ENCODE measurements around the gene ADCY9.
"Not testable (repeated sequence)": the region's sequence is repeated elsewhere in the genome, so short reads cannot be mapped to it uniquely, and the experiment has no call there.

Gene ADCY9

GRCh38 chr16:4073150-4073549 lies 43.1 kb downstream of the ADCY9 start:
- not testable (repeated sequence) for H3K4me1 ChIP-seq (ENCODE audit: control insufficient read depth, insufficient read depth, low read length); H3K36me3 ChIP-seq (ENCODE audit: control insufficient read depth, insufficient read depth, low read length); H3K9ac ChIP-seq (ENCODE audit: low read depth, low read length)

GRCh38 chr16:4071686-4072561 lies 44.3 kb downstream of the ADCY9 start:
- Histone ChIP-seq H3K4me3 (ENCODE audit: low read depth, low read length) (no peak overlapping the region), H3K9me3 (ENCODE audit: control insufficient read depth, insufficient read depth, low read length) (no peaks in the 10 kb centered on the region), H3K9ac (ENCODE audit: low read depth, low read length) (no peak overlapping the region), H3K27me3 (ENCODE audit: control insufficient read depth, insufficient read depth, low read length) (no peaks in the 10 kb centered on the region), H3K4me1 (ENCODE audit: control insufficient read depth, insufficient read depth, low read length) (no peaks in the 10 kb centered on the region), H3K36me3 (ENCODE audit: control insufficient read depth, insufficient read depth, low read length) (no peaks in the 10 kb centered on the region)

More at GRCh38 chr16:4073150-4073549, 43.1 kb downstream of the ADCY9 start:
- H3K9me3 ChIP-seq (ENCODE audit: control insufficient read depth, insufficient read depth, low read length); H3K27me3 ChIP-seq (ENCODE audit: control insufficient read depth, insufficient read depth, low read length); H3K4me3 ChIP-seq (ENCODE audit: low read depth, low read length): not testable (repeated sequence)

GRCh38 chr16:4070936-4071335 lies 45.3 kb downstream of the ADCY9 start:
- H3K9me3 ChIP-seq (ENCODE audit: control insufficient read depth, insufficient read depth, low read length) = no peaks in the 10 kb centered on the region
- H3K4me1 ChIP-seq (ENCODE audit: control insufficient read depth, insufficient read depth, low read length) = no peaks in the 10 kb centered on the region
- no peaks in the 10 kb centered on the region for H3K36me3 ChIP-seq (ENCODE audit: control insufficient read depth, insufficient read depth, low read length)
- no peaks in the 10 kb centered on the region for H3K27me3 ChIP-seq (ENCODE audit: control insufficient read depth, insufficient read depth, low read length)
- H3K4me3 ChIP-seq (ENCODE audit: low read depth, low read length) = no peak overlapping the region
- H3K9ac ChIP-seq (ENCODE audit: low read depth, low read length) = no peak overlapping the region

- no peak overlapping the region for H3K4me3 ChIP-seq (ENCODE audit: low read depth, low read length)
These were observed 48.8 kb downstream of the ADCY9 start for GRCh38 chr16:4067262-4068001.

GRCh38 chr16:4064950-4065352 lies 51.3 kb downstream of the ADCY9 start:
- Histone ChIP-seq H3K36me3 (ENCODE audit: control insufficient read depth, insufficient read depth, low read length) (no peaks in the 10 kb centered on the region), H3K27me3 (ENCODE audit: control insufficient read depth, insufficient read depth, low read length) (no peaks in the 10 kb centered on the region), H3K9ac (ENCODE audit: low read depth, low read length) (no peak overlapping the region), H3K4me1 (ENCODE audit: control insufficient read depth, insufficient read depth, low read length) (no peaks in the 10 kb centered on the region), H3K9me3 (ENCODE audit: control insufficient read depth, insufficient read depth, low read length) (no peaks in the 10 kb centered on the region), H3K4me3 (ENCODE audit: low read depth, low read length) (no peak overlapping the region)

More at GRCh38 chr16:4067262-4068001, 48.8 kb downstream of the ADCY9 start:
- Histone ChIP-seq H3K4me1 (ENCODE audit: control insufficient read depth, insufficient read depth, low read length) (no peaks in the 10 kb centered on the region), H3K9ac (ENCODE audit: low read depth, low read length) (no peak overlapping the region), H3K36me3 (ENCODE audit: control insufficient read depth, insufficient read depth, low read length) (no peaks in the 10 kb centered on the region), H3K27me3 (ENCODE audit: control insufficient read depth, insufficient read depth, low read length) (no peaks in the 10 kb centered on the region), H3K9me3 (ENCODE audit: control insufficient read depth, insufficient read depth, low read length) (no peaks in the 10 kb centered on the region)

GRCh38 chr16:4062212-4062802 lies 53.9 kb downstream of the ADCY9 start:
- no peak overlapping the region for H3K9ac ChIP-seq (ENCODE audit: low read depth, low read length)
- no peaks in the 10 kb centered on the region for H3K4me1 ChIP-seq (ENCODE audit: control insufficient read depth, insufficient read depth, low read length)
- H3K9me3 ChIP-seq (ENCODE audit: control insufficient read depth, insufficient read depth, low read length) = no peaks in the 10 kb centered on the region
- no peaks in the 10 kb centered on the region for H3K27me3 ChIP-seq (ENCODE audit: control insufficient read depth, insufficient read depth, low read length)
- H3K4me3 ChIP-seq (ENCODE audit: low read depth, low read length) = no peak overlapping the region
- H3K36me3 ChIP-seq (ENCODE audit: control insufficient read depth, insufficient read depth, low read length) = no peaks in the 10 kb centered on the region

- Histone ChIP-seq H3K9ac (ENCODE audit: low read depth, low read length) (no peak overlapping the region), H3K36me3 (ENCODE audit: control insufficient read depth, insufficient read depth, low read length) (no peaks in the 10 kb centered on the region), H3K9me3 (ENCODE audit: control insufficient read depth, insufficient read depth, low read length) (no peaks in the 10 kb centered on the region), H3K4me1 (ENCODE audit: control insufficient read depth, insufficient read depth, low read length) (no peaks in the 10 kb centered on the region), H3K4me3 (ENCODE audit: low read depth, low read length) (no peak overlapping the region), H3K27me3 (ENCODE audit: control insufficient read depth, insufficient read depth, low read length) (no peaks in the 10 kb centered on the region)
These were observed 55.4 kb downstream of the ADCY9 start for GRCh38 chr16:4060823-4061222.

- Histone ChIP-seq H3K4me3 (ENCODE audit: low read depth, low read length) (no peak overlapping the region), H3K4me1 (ENCODE audit: control insufficient read depth, insufficient read depth, low read length) (no peaks in the 10 kb centered on the region), H3K27me3 (ENCODE audit: control insufficient read depth, insufficient read depth, low read length) (no peaks in the 10 kb centered on the region), H3K9me3 (ENCODE audit: control insufficient read depth, insufficient read depth, low read length) (no peaks in the 10 kb centered on the region), H3K9ac (ENCODE audit: low read depth, low read length) (no peak overlapping the region), H3K36me3 (ENCODE audit: control insufficient read depth, insufficient read depth, low read length) (no peaks in the 10 kb centered on the region)
These were observed 56.2 kb downstream of the ADCY9 start for GRCh38 chr16:4060009-4060408.

GRCh38 chr16:4058386-4058785 lies 57.9 kb downstream of the ADCY9 start:
- H3K36me3 ChIP-seq (ENCODE audit: control insufficient read depth, insufficient read depth, low read length) = no peaks in the 10 kb centered on the region
- no peaks in the 10 kb centered on the region for H3K27me3 ChIP-seq (ENCODE audit: control insufficient read depth, insufficient read depth, low read length)
- no peaks in the 10 kb centered on the region for H3K4me1 ChIP-seq (ENCODE audit: control insufficient read depth, insufficient read depth, low read length)
- no peak overlapping the region for H3K9ac ChIP-seq (ENCODE audit: low read depth, low read length)
- H3K9me3 ChIP-seq (ENCODE audit: control insufficient read depth, insufficient read depth, low read length) = no peaks in the 10 kb centered on the region
- H3K4me3 ChIP-seq (ENCODE audit: low read depth, low read length) = no peak overlapping the region

- Histone ChIP-seq H3K27me3 (ENCODE audit: control insufficient read depth, insufficient read depth, low read length) (no peaks in the 10 kb centered on the region), H3K4me3 (ENCODE audit: low read depth, low read length) (no peak overlapping the region), H3K9me3 (ENCODE audit: control insufficient read depth, insufficient read depth, low read length) (no peaks in the 10 kb centered on the region), H3K9ac (ENCODE audit: low read depth, low read length) (no peak overlapping the region), H3K36me3 (ENCODE audit: control insufficient read depth, insufficient read depth, low read length) (no peaks in the 10 kb centered on the region), H3K4me1 (ENCODE audit: control insufficient read depth, insufficient read depth, low read length) (no peaks in the 10 kb centered on the region)
These were observed 58.8 kb downstream of the ADCY9 start for GRCh38 chr16:4057439-4057877.

- Histone ChIP-seq H3K9ac (ENCODE audit: low read depth, low read length) (no peak overlapping the region), H3K36me3 (ENCODE audit: control insufficient read depth, insufficient read depth, low read length) (no peaks in the 10 kb centered on the region), H3K9me3 (ENCODE audit: control insufficient read depth, insufficient read depth, low read length) (no peaks in the 10 kb centered on the region), H3K4me1 (ENCODE audit: control insufficient read depth, insufficient read depth, low read length) (no peaks in the 10 kb centered on the region), H3K4me3 (ENCODE audit: low read depth, low read length) (no peak overlapping the region), H3K27me3 (ENCODE audit: control insufficient read depth, insufficient read depth, low read length) (no peaks in the 10 kb centered on the region)
These were observed 59.8 kb downstream of the ADCY9 start for GRCh38 chr16:4056161-4057105.

Data from iPS-15b (cell line).